ENCODE measurements around the gene PIK3CG. TPM values are rescaled to one million over a fixed set of nuclear protein-coding genes. Genes with fewer than 3 reads are reported as not detected.
"Not testable (repeated sequence)": the region's sequence is repeated elsewhere in the genome, so short reads cannot be mapped to it uniquely, and the experiment has no call there.

PIK3CG gene
- total RNA-seq, 6 donors from 2014 or later, result 7.1 to 21.9 (median 10.1) TPM

DNA sequence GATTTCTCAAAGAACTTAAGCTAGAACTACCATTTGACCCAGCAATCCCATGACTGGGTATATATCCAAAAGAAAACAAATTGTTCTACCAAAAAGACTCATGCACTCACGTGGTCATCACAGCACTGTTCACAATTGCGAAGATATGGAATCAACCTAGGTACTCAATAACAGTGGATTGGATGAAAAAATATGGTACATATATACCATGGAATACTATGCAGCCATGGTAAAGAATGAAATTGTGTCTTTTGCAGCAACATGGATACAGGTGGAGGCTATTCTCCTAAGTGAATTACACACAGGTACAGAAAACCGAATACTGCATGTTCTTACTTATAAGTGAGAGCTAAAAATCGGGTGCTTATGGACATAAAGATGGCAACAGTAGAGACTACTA is 61.8 kb downstream of the PIK3CG start:
- TF ChIP-seq EP300 (IDR thresholded peaks at IDR 0.05) (no peak), POLR2AphosphoS5 (IDR thresholded peaks at IDR 0.05) (no peak), POLR2A (IDR thresholded peaks at IDR 0.05) (no peak)
- TF ChIP-seq, protein P1, sequence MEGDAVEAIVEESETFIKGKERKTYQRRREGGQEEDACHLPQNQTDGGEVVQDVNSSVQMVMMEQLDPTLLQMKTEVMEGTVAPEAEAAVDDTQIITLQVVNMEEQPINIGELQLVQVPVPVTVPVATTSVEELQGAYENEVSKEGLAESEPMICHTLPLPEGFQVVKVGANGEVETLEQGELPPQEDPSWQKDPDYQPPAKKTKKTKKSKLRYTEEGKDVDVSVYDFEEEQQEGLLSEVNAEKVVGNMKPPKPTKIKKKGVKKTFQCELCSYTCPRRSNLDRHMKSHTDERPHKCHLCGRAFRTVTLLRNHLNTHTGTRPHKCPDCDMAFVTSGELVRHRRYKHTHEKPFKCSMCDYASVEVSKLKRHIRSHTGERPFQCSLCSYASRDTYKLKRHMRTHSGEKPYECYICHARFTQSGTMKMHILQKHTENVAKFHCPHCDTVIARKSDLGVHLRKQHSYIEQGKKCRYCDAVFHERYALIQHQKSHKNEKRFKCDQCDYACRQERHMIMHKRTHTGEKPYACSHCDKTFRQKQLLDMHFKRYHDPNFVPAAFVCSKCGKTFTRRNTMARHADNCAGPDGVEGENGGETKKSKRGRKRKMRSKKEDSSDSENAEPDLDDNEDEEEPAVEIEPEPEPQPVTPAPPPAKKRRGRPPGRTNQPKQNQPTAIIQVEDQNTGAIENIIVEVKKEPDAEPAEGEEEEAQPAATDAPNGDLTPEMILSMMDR (IDR thresholded peaks at IDR 0.05), result no peak
- Histone ChIP-seq H3K9me3 (no peaks in the 10 kb centered on the region), H3K4me1 (no peaks in the 10 kb centered on the region), H3K4me3 (no peak overlapping the region), H3K27me3 (no peaks in the 10 kb centered on the region), H3K27ac (no peak overlapping the region), H3K36me3 (no peaks in the 10 kb centered on the region)
- 91 to 96% methylated on average over 4 of the region's 4 CpGs for WGBS, 2 donors
- ATAC-seq (ENCODE audit: low FRiP score in 2 of 2) (no peak), DNase-seq (no peak)

DNA sequence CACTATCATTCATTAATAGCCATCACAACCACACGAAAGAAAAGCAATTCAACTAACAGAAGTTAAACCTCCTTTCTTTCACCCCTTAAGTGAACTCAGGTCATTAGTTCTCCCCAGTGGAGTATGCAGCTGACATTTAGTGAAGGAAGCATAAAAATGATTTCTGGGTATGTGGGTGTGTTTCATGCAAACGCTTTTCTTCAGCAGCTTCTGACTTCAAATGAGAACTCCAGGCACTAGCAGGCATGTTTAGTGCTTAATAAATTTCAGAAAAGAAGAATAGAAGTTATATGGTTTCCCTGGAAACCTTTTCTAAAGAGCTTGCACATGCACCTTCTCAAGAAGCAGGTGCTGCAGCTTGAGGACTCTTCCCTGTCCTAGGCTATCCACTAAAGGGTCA is 62.5 kb downstream of the PIK3CG start:
- Histone ChIP-seq H3K36me3 (no peaks in the 10 kb centered on the region), H3K27ac (no peak overlapping the region), H3K27me3 (no peaks in the 10 kb centered on the region), H3K4me3 (no peak overlapping the region), H3K9me3 (no peaks in the 10 kb centered on the region), H3K4me1 (no peaks in the 10 kb centered on the region)
- ATAC-seq (ENCODE audit: low FRiP score in 2 of 2) (no peak), DNase-seq (no peak)
- 46 to 60% methylated on average over 2 of the region's 2 CpGs for whole genome bisulfite sequencing, 2 donors
- no peak for TF ChIP-seq EP300 (IDR thresholded peaks at IDR 0.05)
- TF ChIP-seq POLR2A (IDR thresholded peaks at IDR 0.05), result no peak
- TF ChIP-seq, protein P1 (IDR thresholded peaks at IDR 0.05), result no peak
- no peak for TF ChIP-seq POLR2AphosphoS5 (IDR thresholded peaks at IDR 0.05)

DNA sequence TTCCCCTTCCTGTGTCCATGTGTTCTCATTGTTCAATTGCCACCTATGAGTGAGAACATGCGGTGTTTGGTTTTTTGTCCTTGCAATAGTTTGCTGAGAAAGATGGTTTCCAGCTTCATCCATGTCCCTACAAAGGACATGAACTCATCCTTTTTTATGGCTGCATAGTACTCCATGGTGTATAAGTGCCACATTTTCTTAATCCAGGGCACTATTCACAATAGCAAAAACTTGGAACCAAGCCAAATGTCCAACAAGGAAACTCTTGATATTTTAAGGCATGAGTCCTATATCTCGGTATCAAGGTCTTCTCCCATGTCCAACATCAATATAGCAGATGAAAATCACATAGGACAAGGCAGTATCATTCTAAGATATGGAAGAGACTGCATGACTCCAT is 64.5 kb downstream of the PIK3CG start:
- not testable (repeated sequence) for H3K27ac ChIP-seq; H3K4me3 ChIP-seq; DNase-seq; ATAC-seq (ENCODE audit: low FRiP score in 2 of 2); H3K27me3 ChIP-seq; H3K36me3 ChIP-seq; H3K4me1 ChIP-seq; H3K9me3 ChIP-seq
- whole genome bisulfite sequencing, 2 donors, result 93 to 94% methylated on average over 2 of the region's 2 CpGs

DNA sequence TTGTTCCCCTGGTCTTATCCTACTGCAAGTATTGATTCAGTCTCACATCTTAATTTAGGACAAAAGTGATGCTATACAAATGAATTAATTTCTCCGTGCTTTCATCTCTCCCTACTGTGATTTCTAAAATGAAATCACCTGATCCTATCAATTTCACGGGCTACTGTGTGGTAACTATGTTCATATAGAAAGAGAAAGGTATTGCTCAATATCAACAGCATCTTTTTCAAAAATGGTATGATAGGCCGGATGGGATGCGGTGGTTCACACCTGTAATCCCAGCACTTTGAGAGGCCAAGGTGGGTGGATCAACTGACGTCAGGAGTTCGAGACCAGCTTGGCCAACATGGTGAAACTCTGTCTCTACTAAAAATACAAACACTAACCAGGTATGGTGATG is 71.2 kb downstream of the PIK3CG start:
- no peaks in the 10 kb centered on the region for H3K4me1 ChIP-seq
- H3K9me3 ChIP-seq, result no peaks in the 10 kb centered on the region
- WGBS, 2 donors, result 95 to 97% methylated on average over 6 of the region's 6 CpGs
- TF ChIP-seq POLR2A (IDR thresholded peaks at IDR 0.05) (no peak), EP300 (IDR thresholded peaks at IDR 0.05) (no peak), POLR2AphosphoS5 (IDR thresholded peaks at IDR 0.05) (no peak)
- TF ChIP-seq, protein P1 (IDR thresholded peaks at IDR 0.05), result no peak
- no peak overlapping the region for H3K27ac ChIP-seq
- no peaks in the 10 kb centered on the region for H3K36me3 ChIP-seq
- ATAC-seq (ENCODE audit: low FRiP score in 2 of 2) (no peak), DNase-seq (no peak)
- no peak overlapping the region for H3K4me3 ChIP-seq
- no peaks in the 10 kb centered on the region for H3K27me3 ChIP-seq

DNA sequence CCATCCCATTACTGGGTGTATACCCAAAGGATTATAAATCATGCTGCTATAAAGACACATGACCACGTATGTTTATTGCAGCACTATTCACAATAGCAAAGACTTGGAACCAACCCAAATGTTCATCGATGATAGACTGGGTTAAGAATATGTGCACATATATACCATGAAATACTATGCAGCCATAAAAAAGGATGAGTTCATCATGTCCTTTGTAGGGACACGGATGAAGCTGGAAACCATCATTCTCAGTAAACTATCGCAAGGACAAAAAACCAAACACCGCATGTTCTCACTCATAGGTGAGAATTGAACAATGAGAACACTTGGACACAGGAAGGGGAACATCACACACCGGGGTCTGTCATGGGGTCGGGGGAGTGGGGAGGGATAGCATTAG is 73.0 kb downstream of the PIK3CG start:
- H3K27ac ChIP-seq; H3K4me1 ChIP-seq; H3K4me3 ChIP-seq; H3K27me3 ChIP-seq; ATAC-seq (ENCODE audit: low FRiP score in 2 of 2); H3K9me3 ChIP-seq; H3K36me3 ChIP-seq; DNase-seq: not testable (repeated sequence)
- 77 to 81% methylated on average over 7 of the region's 7 CpGs for WGBS, 2 donors

DNA sequence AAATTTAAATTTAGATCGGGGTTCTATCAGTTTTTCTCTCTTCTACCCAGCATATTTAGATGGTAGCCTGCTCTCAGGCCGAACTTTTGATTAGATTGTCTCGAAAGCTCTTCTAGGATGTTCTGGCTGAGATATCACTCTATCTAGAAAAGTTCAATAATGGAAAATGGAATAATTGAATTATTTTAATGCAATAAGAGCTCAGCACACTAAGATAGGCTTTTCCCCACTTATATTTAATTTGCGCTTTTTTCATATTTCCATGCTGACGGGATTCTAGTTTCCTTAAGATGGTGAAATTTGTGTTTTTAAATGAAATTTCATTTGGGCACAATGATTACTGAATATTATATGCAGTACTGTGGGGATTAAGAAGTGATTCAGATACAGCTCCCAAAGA is 73.7 kb downstream of the PIK3CG start:
- H3K27ac ChIP-seq, result no peak overlapping the region
- no peak for ATAC-seq (ENCODE audit: low FRiP score in 2 of 2)
- WGBS, 2 donors, result 92 to 93% methylated on average over 5 of the region's 5 CpGs
- no peaks in the 10 kb centered on the region for H3K27me3 ChIP-seq
- H3K36me3 ChIP-seq, result no peaks in the 10 kb centered on the region
- no peak for TF ChIP-seq EP300 (IDR thresholded peaks at IDR 0.05)
- TF ChIP-seq, protein P1 (IDR thresholded peaks at IDR 0.05), result no peak
- no peak for TF ChIP-seq POLR2A (IDR thresholded peaks at IDR 0.05)
- no peak for TF ChIP-seq POLR2AphosphoS5 (IDR thresholded peaks at IDR 0.05)
- no peak overlapping the region for H3K4me3 ChIP-seq
- no peak for DNase-seq
- H3K4me1 ChIP-seq, result no peaks in the 10 kb centered on the region
- H3K9me3 ChIP-seq, result no peaks in the 10 kb centered on the region

Measured in upper lobe of left lung (tissue), 6 donors.